Liver (tissue), 9 donors: ENCODE data around the gene CSNK1G3. TPM values are rescaled to one million over a fixed set of nuclear protein-coding genes. Genes with fewer than 3 reads are reported as not detected.

ENCODE experiments used
- DNase-seq: peaks from one replicate; pipeline ENCODE4 v3.0.0-alpha.2; 2017; ENCODE audit warnings: low spot score
- H3K27ac ChIP-seq, 2 donors: one replicate each; pipeline ENCODE4 v1.7.0; 2013; ENCODE audit warnings: inconsistent platforms in 2 of 2, low read length in 2 of 2, control low read depth in 1 of 2, low read depth in 1 of 2, mild to moderate bottlenecking in 1 of 2
- H3K27me3 ChIP-seq, 4 donors: one replicate each; pipeline versions ENCODE4 v1.6.1 to v1.7.0; 2013; ENCODE audit warnings: low read length in 3 of 4, inconsistent platforms in 1 of 4, mild to moderate bottlenecking in 1 of 4, moderate library complexity in 1 of 4; ENCODE audit not compliant: control insufficient read depth in 4 of 4, insufficient read depth in 4 of 4
- H3K36me3 ChIP-seq, 4 donors: one replicate each; pipeline versions ENCODE4 v1.6.1 to v1.7.0; 2013; ENCODE audit warnings: low read length in 3 of 4, mild to moderate bottlenecking in 3 of 4, low read depth in 1 of 4, moderate library complexity in 1 of 4; ENCODE audit not compliant: control insufficient read depth in 4 of 4, insufficient read depth in 3 of 4
- H3K4me1 ChIP-seq, 4 donors: one replicate each; pipeline versions ENCODE4 v1.6.1 to v1.7.0; 2013; ENCODE audit warnings: low read length in 3 of 4, mild to moderate bottlenecking in 3 of 4, moderate library complexity in 1 of 4; ENCODE audit not compliant: control insufficient read depth in 4 of 4, insufficient read depth in 4 of 4
- H3K4me3 ChIP-seq, 3 donors: one replicate each; pipeline versions ENCODE4 v1.6.1 to v1.7.0; 2013; ENCODE audit warnings: low read length in 3 of 3, control low read depth in 1 of 3, low read depth in 1 of 3, mild to moderate bottlenecking in 1 of 3
- H3K9ac ChIP-seq, 2 donors: one replicate each; pipeline ENCODE4 v1.7.0; 2013; ENCODE audit warnings: low read length in 2 of 2, mild to moderate bottlenecking in 2 of 2, moderate library complexity in 2 of 2, control low read depth in 1 of 2, low read depth in 1 of 2
- H3K9me3 ChIP-seq, 4 donors: one replicate each; pipeline versions ENCODE4 v1.6.1 to v1.7.0; 2013; ENCODE audit warnings: low read length in 3 of 4; ENCODE audit not compliant: control insufficient read depth in 4 of 4
- EGR1 ChIP-seq, 2 donors: IDR thresholded peaks; 2 replicates each; pipeline ENCODE4 v1.6.1; 2016 to 2018; ENCODE audit warnings: antibody characterized with exemption in 2 of 2, low read depth in 2 of 2
- FOXA1 ChIP-seq: IDR thresholded peaks from 2 replicates; pipeline ENCODE4 v1.6.1; 2016; ENCODE audit warnings: antibody characterized with exemption
- FOXA2 ChIP-seq: IDR thresholded peaks from 2 replicates; pipeline ENCODE4 v1.6.1; 2016; ENCODE audit warnings: antibody characterized with exemption
- GABPA ChIP-seq, 2 donors: IDR thresholded peaks in 1 of 2; conservative IDR thresholded peaks in 1 of 2; 2 replicates each; pipeline ENCODE4 v1.6.1; 2016; ENCODE audit warnings: antibody characterized with exemption in 2 of 2, mild to moderate bottlenecking in 1 of 2, moderate library complexity in 1 of 2
- HNF4G ChIP-seq: IDR thresholded peaks from 2 replicates; pipeline ENCODE4 v1.6.1; 2016; ENCODE audit warnings: antibody characterized with exemption
- JUND ChIP-seq, 2 donors: IDR thresholded peaks; 2 replicates each; pipeline ENCODE4 v1.6.1; 2016; ENCODE audit warnings: antibody characterized with exemption in 2 of 2
- NR2F2 ChIP-seq: IDR thresholded peaks from 2 replicates; pipeline ENCODE4 v1.6.1; 2016; ENCODE audit warnings: antibody characterized with exemption
- RAD21 ChIP-seq, 2 donors: IDR thresholded peaks; 2 replicates each; pipeline ENCODE4 v1.6.1; 2016; ENCODE audit warnings: antibody characterized with exemption in 2 of 2, mild to moderate bottlenecking in 2 of 2
- RXRA ChIP-seq, 2 donors: IDR thresholded peaks; 2 replicates each; pipeline ENCODE4 v1.6.1; 2017 to 2018; ENCODE audit warnings: antibody characterized with exemption in 2 of 2, mild to moderate bottlenecking in 1 of 2
- SP1 ChIP-seq: IDR thresholded peaks from 2 replicates; pipeline ENCODE4 v1.6.1; 2018; ENCODE audit warnings: antibody characterized with exemption, mild to moderate bottlenecking
- YY1 ChIP-seq: IDR thresholded peaks from 2 replicates; pipeline ENCODE4 v1.6.1; 2016; ENCODE audit warnings: antibody characterized with exemption, mild to moderate bottlenecking
- WGBS: extraction: QIAGEN DNeasy Blood & Tissue Kit; methylation state at CpG from one replicate; pipeline ENCODE4 v1.1.7; 2013; 5-methylcytosine and 5-hydroxymethylcytosine counted together
- polyA plus RNA-seq, 2 donors: library from polyadenylated mRNA; stranded (reverse) in 1 of 2; unstranded in 1 of 2; fragments of 200-250 nt in 1 of 2; fragments of >200 nt in 1 of 2; fragmentation: Nextera tagmentation in 1 of 2; extraction: Ambion mirVana in 1 of 2; gene quantifications; one replicate each; pipeline versions ENCODE4 v1.2.1 to v1.2.3, GENCODE V29; 2013 to 2015
- total RNA-seq, 2 donors: library from RNA; depleted of rRNA; stranded (reverse); fragments of >200 nt; gene quantifications; one replicate each; pipeline ENCODE4 v1.2.3, GENCODE V29; 2014
- TF ChIP-seq, protein P1 (sequence below): IDR thresholded peaks from 2 replicates; pipeline ENCODE4 v1.6.1; 2016; ENCODE audit warnings: antibody characterized with exemption
- TF ChIP-seq, protein P2 (sequence below): IDR thresholded peaks from 2 replicates; pipeline ENCODE4 v1.6.1; 2016; ENCODE audit warnings: antibody characterized with exemption
- TF ChIP-seq, protein P3 (sequence below): IDR thresholded peaks from 2 replicates; pipeline ENCODE4 v1.6.1; 2016; ENCODE audit warnings: antibody characterized with exemption
- TF ChIP-seq, protein P4 (sequence below): IDR thresholded peaks from 2 replicates; pipeline ENCODE4 v1.6.1; 2016; ENCODE audit warnings: antibody characterized with exemption, mild to moderate bottlenecking
- TF ChIP-seq, protein P5 (sequence below): fragments of 150-350 bp; IDR thresholded peaks from 2 replicates; pipeline ENCODE4 v1.5.1; 2017; ENCODE audit warnings: improper control_type of control experiment, low read depth, low read length; ENCODE audit not compliant: missing input control
- donor health status: healthy.
- donor health status: healthy.
- donor health status: healthy.
- donor health status: healthy.
- donor health status: healthy.

CSNK1G3 gene
- total and polyA plus RNA-seq, 4 donors = 6.8 to 28.9 (median 15.4) TPM

DNA sequence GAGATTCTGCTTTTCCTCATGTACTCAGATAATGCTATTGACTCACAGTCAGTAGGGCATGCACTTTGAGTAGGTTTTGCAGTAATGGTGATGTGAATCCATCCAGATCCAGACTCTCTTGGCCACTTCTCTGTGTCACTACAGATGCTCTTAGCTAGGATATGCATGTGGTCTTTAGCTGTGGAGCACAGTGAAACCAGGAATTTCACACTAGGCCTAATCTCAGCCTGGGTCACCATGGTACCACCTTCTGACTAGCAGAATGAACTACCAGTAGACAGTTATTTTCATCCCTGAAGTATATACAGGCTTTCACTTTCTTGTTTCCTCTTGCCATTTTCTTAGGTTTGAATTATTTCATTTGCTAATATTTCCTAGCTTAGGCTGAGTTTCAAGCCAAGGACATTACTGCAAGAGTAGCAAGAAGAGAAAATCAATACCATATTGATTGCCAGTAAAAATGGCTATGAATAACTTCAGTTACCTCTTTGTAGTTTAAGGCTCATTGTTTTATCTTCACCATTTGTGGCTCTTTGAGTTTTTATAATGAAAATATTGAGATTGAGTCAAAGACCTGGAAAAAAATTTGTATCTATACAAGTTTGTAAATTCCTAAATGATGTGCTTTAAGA lies 28.4 kb upstream of the CSNK1G3 start:
- H3K4me3 ChIP-seq = no peak overlapping the region
- DNase-seq = no peak
- H3K9ac ChIP-seq = no peak overlapping the region
- H3K4me1 ChIP-seq = peaks cover 0 to 24% (median 17%) of the 10 kb centered on the region in 4 donors
- H3K27me3 ChIP-seq = no peaks in the 10 kb centered on the region
- no peak overlapping the region for H3K27ac ChIP-seq
- TF ChIP-seq YY1 (no peak), FOXA2 (no peak), NR2F2 (no peak), EGR1 (IDR thresholded peaks at IDR 0.05; ENCODE audit: low read depth in 2 of 2) (no peak), HNF4G (no peak), SP1 (no peak), RAD21 (IDR thresholded peaks at IDR 0.05) (no peak), JUND (IDR thresholded peaks at IDR 0.05) (no peak), GABPA (IDR thresholded peaks at IDR 0.05 in 1 of 2, conservative IDR thresholded peaks at IDR 0.05 in 1 of 2) (no peak), FOXA1 (no peak)
- TF ChIP-seq, protein P1, sequence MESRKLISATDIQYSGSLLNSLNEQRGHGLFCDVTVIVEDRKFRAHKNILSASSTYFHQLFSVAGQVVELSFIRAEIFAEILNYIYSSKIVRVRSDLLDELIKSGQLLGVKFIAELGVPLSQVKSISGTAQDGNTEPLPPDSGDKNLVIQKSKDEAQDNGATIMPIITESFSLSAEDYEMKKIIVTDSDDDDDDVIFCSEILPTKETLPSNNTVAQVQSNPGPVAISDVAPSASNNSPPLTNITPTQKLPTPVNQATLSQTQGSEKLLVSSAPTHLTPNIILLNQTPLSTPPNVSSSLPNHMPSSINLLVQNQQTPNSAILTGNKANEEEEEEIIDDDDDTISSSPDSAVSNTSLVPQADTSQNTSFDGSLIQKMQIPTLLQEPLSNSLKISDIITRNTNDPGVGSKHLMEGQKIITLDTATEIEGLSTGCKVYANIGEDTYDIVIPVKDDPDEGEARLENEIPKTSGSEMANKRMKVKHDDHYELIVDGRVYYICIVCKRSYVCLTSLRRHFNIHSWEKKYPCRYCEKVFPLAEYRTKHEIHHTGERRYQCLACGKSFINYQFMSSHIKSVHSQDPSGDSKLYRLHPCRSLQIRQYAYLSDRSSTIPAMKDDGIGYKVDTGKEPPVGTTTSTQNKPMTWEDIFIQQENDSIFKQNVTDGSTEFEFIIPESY = no peak
- TF ChIP-seq, protein P2, sequence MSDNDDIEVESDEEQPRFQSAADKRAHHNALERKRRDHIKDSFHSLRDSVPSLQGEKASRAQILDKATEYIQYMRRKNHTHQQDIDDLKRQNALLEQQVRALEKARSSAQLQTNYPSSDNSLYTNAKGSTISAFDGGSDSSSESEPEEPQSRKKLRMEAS = no peak
- TF ChIP-seq, protein P3, sequence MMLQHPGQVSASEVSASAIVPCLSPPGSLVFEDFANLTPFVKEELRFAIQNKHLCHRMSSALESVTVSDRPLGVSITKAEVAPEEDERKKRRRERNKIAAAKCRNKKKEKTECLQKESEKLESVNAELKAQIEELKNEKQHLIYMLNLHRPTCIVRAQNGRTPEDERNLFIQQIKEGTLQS = no peak
- TF ChIP-seq, protein P4, sequence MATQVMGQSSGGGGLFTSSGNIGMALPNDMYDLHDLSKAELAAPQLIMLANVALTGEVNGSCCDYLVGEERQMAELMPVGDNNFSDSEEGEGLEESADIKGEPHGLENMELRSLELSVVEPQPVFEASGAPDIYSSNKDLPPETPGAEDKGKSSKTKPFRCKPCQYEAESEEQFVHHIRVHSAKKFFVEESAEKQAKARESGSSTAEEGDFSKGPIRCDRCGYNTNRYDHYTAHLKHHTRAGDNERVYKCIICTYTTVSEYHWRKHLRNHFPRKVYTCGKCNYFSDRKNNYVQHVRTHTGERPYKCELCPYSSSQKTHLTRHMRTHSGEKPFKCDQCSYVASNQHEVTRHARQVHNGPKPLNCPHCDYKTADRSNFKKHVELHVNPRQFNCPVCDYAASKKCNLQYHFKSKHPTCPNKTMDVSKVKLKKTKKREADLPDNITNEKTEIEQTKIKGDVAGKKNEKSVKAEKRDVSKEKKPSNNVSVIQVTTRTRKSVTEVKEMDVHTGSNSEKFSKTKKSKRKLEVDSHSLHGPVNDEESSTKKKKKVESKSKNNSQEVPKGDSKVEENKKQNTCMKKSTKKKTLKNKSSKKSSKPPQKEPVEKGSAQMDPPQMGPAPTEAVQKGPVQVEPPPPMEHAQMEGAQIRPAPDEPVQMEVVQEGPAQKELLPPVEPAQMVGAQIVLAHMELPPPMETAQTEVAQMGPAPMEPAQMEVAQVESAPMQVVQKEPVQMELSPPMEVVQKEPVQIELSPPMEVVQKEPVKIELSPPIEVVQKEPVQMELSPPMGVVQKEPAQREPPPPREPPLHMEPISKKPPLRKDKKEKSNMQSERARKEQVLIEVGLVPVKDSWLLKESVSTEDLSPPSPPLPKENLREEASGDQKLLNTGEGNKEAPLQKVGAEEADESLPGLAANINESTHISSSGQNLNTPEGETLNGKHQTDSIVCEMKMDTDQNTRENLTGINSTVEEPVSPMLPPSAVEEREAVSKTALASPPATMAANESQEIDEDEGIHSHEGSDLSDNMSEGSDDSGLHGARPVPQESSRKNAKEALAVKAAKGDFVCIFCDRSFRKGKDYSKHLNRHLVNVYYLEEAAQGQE = no peak
- TF ChIP-seq, protein P5, sequence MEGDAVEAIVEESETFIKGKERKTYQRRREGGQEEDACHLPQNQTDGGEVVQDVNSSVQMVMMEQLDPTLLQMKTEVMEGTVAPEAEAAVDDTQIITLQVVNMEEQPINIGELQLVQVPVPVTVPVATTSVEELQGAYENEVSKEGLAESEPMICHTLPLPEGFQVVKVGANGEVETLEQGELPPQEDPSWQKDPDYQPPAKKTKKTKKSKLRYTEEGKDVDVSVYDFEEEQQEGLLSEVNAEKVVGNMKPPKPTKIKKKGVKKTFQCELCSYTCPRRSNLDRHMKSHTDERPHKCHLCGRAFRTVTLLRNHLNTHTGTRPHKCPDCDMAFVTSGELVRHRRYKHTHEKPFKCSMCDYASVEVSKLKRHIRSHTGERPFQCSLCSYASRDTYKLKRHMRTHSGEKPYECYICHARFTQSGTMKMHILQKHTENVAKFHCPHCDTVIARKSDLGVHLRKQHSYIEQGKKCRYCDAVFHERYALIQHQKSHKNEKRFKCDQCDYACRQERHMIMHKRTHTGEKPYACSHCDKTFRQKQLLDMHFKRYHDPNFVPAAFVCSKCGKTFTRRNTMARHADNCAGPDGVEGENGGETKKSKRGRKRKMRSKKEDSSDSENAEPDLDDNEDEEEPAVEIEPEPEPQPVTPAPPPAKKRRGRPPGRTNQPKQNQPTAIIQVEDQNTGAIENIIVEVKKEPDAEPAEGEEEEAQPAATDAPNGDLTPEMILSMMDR = no peak
- no peaks in the 10 kb centered on the region for H3K9me3 ChIP-seq
- H3K36me3 ChIP-seq = no peaks in the 10 kb centered on the region

DNA sequence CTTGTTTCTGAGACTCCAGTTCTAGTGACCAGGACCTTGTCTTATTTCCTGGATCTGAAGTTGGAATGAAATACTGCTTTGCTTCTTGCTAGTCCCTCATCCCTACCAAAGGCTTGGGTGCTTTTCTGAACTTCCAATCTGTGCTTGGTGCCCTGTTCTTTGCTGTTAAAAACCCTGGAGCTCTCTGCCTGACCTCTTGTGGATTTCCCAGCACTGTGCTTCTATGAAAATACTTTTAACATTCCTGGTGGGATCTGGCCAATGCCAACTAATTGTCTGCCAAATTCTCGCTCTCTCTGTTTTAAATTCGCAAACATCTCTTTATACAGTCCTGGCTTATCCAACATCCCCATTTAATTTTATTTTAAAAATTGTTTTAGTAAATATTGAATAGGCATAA lies 26.7 kb upstream of the CSNK1G3 start:
- H3K27me3 ChIP-seq = no peaks in the 10 kb centered on the region
- TF ChIP-seq RXRA (IDR thresholded peaks at IDR 0.05) = no peak
- TF ChIP-seq, protein P4 = no peak
- TF ChIP-seq SP1 = no peak
- TF ChIP-seq, protein P3 = no peak
- no peak for TF ChIP-seq GABPA (IDR thresholded peaks at IDR 0.05 in 1 of 2, conservative IDR thresholded peaks at IDR 0.05 in 1 of 2)
- TF ChIP-seq FOXA1 = no peak
- TF ChIP-seq, protein P5 = peak; percentile 20
- TF ChIP-seq RAD21 (IDR thresholded peaks at IDR 0.05) = peak; percentile 58 to 69
- H3K9me3 ChIP-seq = no peaks in the 10 kb centered on the region
- no peak overlapping the region for H3K27ac ChIP-seq
- H3K36me3 ChIP-seq = no peaks in the 10 kb centered on the region
- no peak overlapping the region for H3K9ac ChIP-seq
- peaks cover 0 to 24% (median 17%) of the 10 kb centered on the region in 4 donors for H3K4me1 ChIP-seq
- 59% methylated on average over 2 of the region's 2 CpGs for WGBS
- no peak overlapping the region for H3K4me3 ChIP-seq
- no peak for DNase-seq
